RWPE2 (cell line): ENCODE data around the gene CERS6.

Experiments
- ATAC-seq: fragments of 200-7000 bp; cut with Tn5 transposase; 3 replicates; pipeline ENCODE4 v1.9.1; 2021; ENCODE audit warnings: low read depth
- DNase-seq: peaks from one replicate; pipeline ENCODE4 v3.0.0-alpha.2; 2020; ENCODE audit warnings: low spot score
- H3K27ac ChIP-seq: fragments of 450-650 bp; 2 replicates; pipeline ENCODE4 v1.5.1; 2017; ENCODE audit warnings: mild to moderate bottlenecking; ENCODE audit not compliant: poor library complexity, severe bottlenecking
- H3K27me3 ChIP-seq: fragments of 250-450 bp; sonication (Bioruptor Pico); 2 replicates; pipeline ENCODE4 v1.5.1; 2021; ENCODE audit warnings: mild to moderate bottlenecking, moderate library complexity; ENCODE audit not compliant: insufficient read depth, poor library complexity, severe bottlenecking
- H3K36me3 ChIP-seq: fragments of 250-450 bp; sonication (Bioruptor Pico); 2 replicates; pipeline ENCODE4 v1.5.1; 2020; ENCODE audit warnings: low read depth, mild to moderate bottlenecking, moderate library complexity
- H3K4me1 ChIP-seq: fragments of 250-450 bp; sonication (Bioruptor Pico); 2 replicates; pipeline ENCODE4 v1.5.1; 2021; ENCODE audit warnings: mild to moderate bottlenecking, moderate library complexity; ENCODE audit not compliant: insufficient read depth, poor library complexity, severe bottlenecking
- H3K4me3 ChIP-seq: fragments of 250-450 bp; sonication (Bioruptor Pico); 2 replicates; pipeline ENCODE4 v1.5.1; 2021; ENCODE audit warnings: mild to moderate bottlenecking, moderate library complexity; ENCODE audit not compliant: severe bottlenecking
- H3K9me3 ChIP-seq: fragments of 250-450 bp; sonication (Bioruptor Pico); 2 replicates; pipeline ENCODE4 v1.5.1; 2021; ENCODE audit warnings: mild to moderate bottlenecking, moderate library complexity; ENCODE audit not compliant: severe bottlenecking
- CTCF ChIP-seq: fragments of 450-650 bp; IDR thresholded peaks from one replicate; pipeline ENCODE4 v1.5.1; 2017; ENCODE audit warnings: mild to moderate bottlenecking, moderate library complexity; ENCODE audit not compliant: poor library complexity, severe bottlenecking

Gene CERS6

GRCh38 chr2:168566974-168567665, 111.0 kb downstream of the CERS6 start:
- DNase-seq (no peak), ATAC-seq (no peak)
- Histone ChIP-seq H3K27me3 (no peaks in the 10 kb centered on the region), H3K36me3 (no peaks in the 10 kb centered on the region), H3K4me3 (no peak overlapping the region), H3K4me1 (peaks cover 38% of the 10 kb centered on the region), H3K9me3 (no peaks in the 10 kb centered on the region), H3K27ac (no peak overlapping the region)
- no peak for TF ChIP-seq CTCF

- H3K9me3 ChIP-seq, result no peaks in the 10 kb centered on the region
- TF ChIP-seq CTCF, result no peak
- H3K4me1 ChIP-seq, result peaks cover 38% of the 10 kb centered on the region
- no peak overlapping the region for H3K27ac ChIP-seq
- no peak overlapping the region for H3K4me3 ChIP-seq
- ATAC-seq, result no peak
- DNase-seq, result no peak
- no peaks in the 10 kb centered on the region for H3K36me3 ChIP-seq
- H3K27me3 ChIP-seq, result no peaks in the 10 kb centered on the region
These were observed 111.8 kb downstream of the CERS6 start for GRCh38 chr2:168567836-168568235.

GRCh38 chr2:168568476-168569267, 112.6 kb downstream of the CERS6 start:
- no peak for DNase-seq
- TF ChIP-seq CTCF, result no peak
- Histone ChIP-seq H3K27ac (no peak overlapping the region), H3K4me1 (peaks cover 38% of the 10 kb centered on the region), H3K27me3 (no peaks in the 10 kb centered on the region), H3K4me3 (no peak overlapping the region), H3K9me3 (no peaks in the 10 kb centered on the region), H3K36me3 (no peaks in the 10 kb centered on the region)
- no peak for ATAC-seq

GRCh38 chr2:168571061-168571460, 115.0 kb downstream of the CERS6 start:
- no peaks in the 10 kb centered on the region for H3K9me3 ChIP-seq
- no peak overlapping the region for H3K4me3 ChIP-seq
- peak; percentile 86 for ATAC-seq
- no peaks in the 10 kb centered on the region for H3K27me3 ChIP-seq
- peak overlapping the region; percentile 56 for H3K27ac ChIP-seq
- H3K4me1 ChIP-seq, result peaks cover 30% of the 10 kb centered on the region
- no peaks in the 10 kb centered on the region for H3K36me3 ChIP-seq
- no peak for TF ChIP-seq CTCF
- no peak for DNase-seq
